ENCODE results near the gene ST3GAL3.

- TF ChIP-seq CTCF (IDR thresholded peaks at IDR 0.05) (no peak), POLR2A (IDR thresholded peaks at IDR 0.05) (no peak)
These were observed 129.1 kb downstream of the ST3GAL3 start for GRCh38 chr1:43836267-43836951.

Measured in testis (tissue), 2 donors.